HepG2 (cell line): ENCODE measurements around the gene RBBP5. TPM values are rescaled to one million over a fixed set of nuclear protein-coding genes. Genes with fewer than 3 reads are reported as not detected.

Experiments
- FOXO1 ChIP-seq: sonication (generic); formaldehyde crosslinking; IDR thresholded peaks from 2 replicates; pipeline ENCODE4 v1.4.0; 2020; ENCODE audit warnings: missing genetic modification reagents
- GABPB1 ChIP-seq: IDR thresholded peaks from 2 replicates; pipeline ENCODE4 v1.6.1; 2016; ENCODE audit warnings: mild to moderate bottlenecking, missing genetic modification reagents, moderate library complexity, missing compliant biosample characterization
- MEIS2 ChIP-seq: sonication (generic); formaldehyde crosslinking; IDR thresholded peaks from 2 replicates; pipeline ENCODE4 v1.9.0; 2021; ENCODE audit warnings: mild to moderate bottlenecking, missing genetic modification reagents
- NCOR1 ChIP-seq: fragments of 200-600 bp; sonication (generic); IDR thresholded peaks from 2 replicates; pipeline ENCODE4 v1.7.0; 2017; ENCODE audit warnings: antibody characterized with exemption, low read length, borderline replicate concordance
- NONO ChIP-seq, 2 experiments: fragments of 450-650 bp in 1 of 2; sonication (generic) in 1 of 2; formaldehyde crosslinking in 1 of 2; IDR thresholded peaks in 1 of 2; conservative IDR thresholded peaks in 1 of 2; 2 replicates each; pipeline versions ENCODE4 v1.6.1 to v1.8.0; 2017 to 2022; ENCODE audit warnings: mild to moderate bottlenecking in 1 of 2, missing genetic modification reagents in 1 of 2, moderate library complexity in 1 of 2
- PAXIP1 ChIP-seq: sonication (generic); formaldehyde crosslinking; conservative IDR thresholded peaks from 2 replicates; pipeline ENCODE4 v1.4.0; 2020; ENCODE audit warnings: mild to moderate bottlenecking, missing genetic modification reagents, moderate library complexity
- PBX2 ChIP-seq: IDR thresholded peaks from 2 replicates; pipeline ENCODE4 v1.6.1; 2016; ENCODE audit warnings: control low read depth
- PLRG1 ChIP-seq: fragments of 450-650 bp; conservative IDR thresholded peaks from 2 replicates; pipeline ENCODE4 v1.6.1; 2016
- SCMH1 ChIP-seq: sonication (generic); formaldehyde crosslinking; IDR thresholded peaks from 2 replicates; pipeline ENCODE4 v1.9.0; 2021; ENCODE audit warnings: missing genetic modification reagents, mild to moderate bottlenecking, borderline replicate concordance
- SP1 ChIP-seq, 2 experiments: fragments of 450-650 bp in 1 of 2; sonication (generic) in 1 of 2; formaldehyde crosslinking in 1 of 2; IDR thresholded peaks; 2 replicates each; pipeline versions ENCODE4 v1.4.0 to v1.6.1; 2016 to 2020; ENCODE audit warnings: missing genetic modification reagents in 1 of 2
- SRSF9 ChIP-seq: fragments of 200-400 bp; formaldehyde crosslinking; IDR thresholded peaks from 2 replicates; pipeline ENCODE4 v1.6.1; 2018; ENCODE audit warnings: borderline replicate concordance, mild to moderate bottlenecking, low read depth, low read length; ENCODE audit not compliant: insufficient read depth, poor library complexity, severe bottlenecking
- TCF7L2 ChIP-seq: IDR thresholded peaks from 2 replicates; pipeline ENCODE4 v1.6.1; 2011; ENCODE audit warnings: mild to moderate bottlenecking, low read depth, low read length, moderate library complexity
- ZC3H13 ChIP-seq: sonication (generic); formaldehyde crosslinking; IDR thresholded peaks from 2 replicates; pipeline ENCODE4 v1.8.1; 2023; ENCODE audit warnings: mild to moderate bottlenecking, missing genetic modification reagents, moderate library complexity
- ZFP37 ChIP-seq: sonication (generic); formaldehyde crosslinking; IDR thresholded peaks from 2 replicates; pipeline ENCODE4 v1.4.0; 2020; ENCODE audit warnings: missing genetic modification reagents, borderline replicate concordance
- ZNF24 ChIP-seq: fragments of 450-650 bp; IDR thresholded peaks from 2 replicates; pipeline ENCODE4 v1.6.1; 2017; ENCODE audit warnings: antibody characterized with exemption, mild to moderate bottlenecking
- ZNF780A ChIP-seq: sonication (generic); formaldehyde crosslinking; IDR thresholded peaks from 2 replicates; pipeline ENCODE4 v1.8.0; 2022; ENCODE audit warnings: mild to moderate bottlenecking, missing genetic modification reagents, moderate library complexity
- polyA plus RNA-seq, 8 experiments: library from polyadenylated mRNA; depleted of rRNA in 3 of 8; stranded (reverse) in 7 of 8; unstranded in 1 of 8; fragments of >200 nt; fragmentation: Illumina TruSeq in 4 of 8; extraction: Trizol in 4 of 8; gene quantifications; 2 replicates each; pipeline versions ENCODE4 v1.2.1 to v1.2.3, GENCODE V29; 2011 to 2016; ENCODE audit warnings: low read depth in 4 of 8, missing spikeins in 1 of 8, mixed read lengths in 1 of 8; ENCODE audit not compliant: insufficient read depth in 1 of 8
- total RNA-seq, 5 experiments: library from RNA; depleted of rRNA; stranded (reverse); fragments of >200 nt; fragmentation: Illumina TruSeq; extraction: Trizol; gene quantifications; 2 replicates each; pipeline ENCODE4 v1.2.3, GENCODE V29; 2016; ENCODE audit warnings: low read depth in 1 of 5
- TF ChIP-seq, protein P1 (sequence below): sonication (generic); formaldehyde crosslinking; IDR thresholded peaks from 2 replicates; pipeline ENCODE4 v1.4.0; 2020; ENCODE audit warnings: missing genetic modification reagents
- TF ChIP-seq, protein P2 (sequence below): sonication (generic); formaldehyde crosslinking; IDR thresholded peaks from 2 replicates; pipeline ENCODE4 v1.4.0; 2020; ENCODE audit warnings: missing genetic modification reagents
- TF ChIP-seq, protein P3 (sequence below), 2 experiments: fragments of 450-650 bp in 1 of 2; sonication (generic) in 1 of 2; formaldehyde crosslinking; IDR thresholded peaks; 2 replicates each; pipeline versions ENCODE4 v1.5.0 to v1.8.0; 2020 to 2022; ENCODE audit warnings: mild to moderate bottlenecking in 1 of 2, missing genetic modification reagents in 1 of 2

The RBBP5 gene
- total and polyA plus RNA-seq, 2 of the 13 experiments (the other 11 are each of a cell fraction or from before 2014, with no cell fraction given): 6.6 to 17.1 TPM

GRCh38 chr1:205121660-205122488 lies at the start of gene RBBP5 (continued):
- TF ChIP-seq PAXIP1 (peak; percentile 58; the same call in 1 of the 2 replicates), GABPB1 (CRISPR knock-in tag) (peak; percentile 95), SCMH1 (CRISPR knock-in tag) (no peak), TCF7L2 (no peak), FOXO1 (peak; percentile 82), SP1 (IDR thresholded peaks at IDR 0.05) (no peak), SP1 (CRISPR knock-in tag; IDR thresholded peaks at IDR 0.05) (peak; percentile 84), ZNF24 (peak; percentile 76; the same call in 1 of the 2 replicates), PLRG1 (no peak), NONO (IDR thresholded peaks at IDR 0.05) (no peak), NONO (CRISPR knock-in tag; conservative IDR thresholded peaks at IDR 0.05) (peak; percentile 95), SRSF9 (no peak), ZC3H13 (CRISPR knock-in tag) (no peak; the same call in 1 of the 2 replicates), ZFP37 (CRISPR knock-in tag) (no peak), PBX2 (CRISPR knock-in tag) (no peak), NCOR1 (peak; percentile 72; the same call in 1 of the 2 replicates), ZNF780A (0 out of 2 replicates have a peak, but pooled peaks have one; percentile 44), MEIS2 (CRISPR knock-in tag) (no peak; the same call in 1 of the 2 replicates)
- TF ChIP-seq, protein P1, sequence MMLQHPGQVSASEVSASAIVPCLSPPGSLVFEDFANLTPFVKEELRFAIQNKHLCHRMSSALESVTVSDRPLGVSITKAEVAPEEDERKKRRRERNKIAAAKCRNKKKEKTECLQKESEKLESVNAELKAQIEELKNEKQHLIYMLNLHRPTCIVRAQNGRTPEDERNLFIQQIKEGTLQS (CRISPR knock-in tag): peak; percentile 80
- TF ChIP-seq, protein P2, sequence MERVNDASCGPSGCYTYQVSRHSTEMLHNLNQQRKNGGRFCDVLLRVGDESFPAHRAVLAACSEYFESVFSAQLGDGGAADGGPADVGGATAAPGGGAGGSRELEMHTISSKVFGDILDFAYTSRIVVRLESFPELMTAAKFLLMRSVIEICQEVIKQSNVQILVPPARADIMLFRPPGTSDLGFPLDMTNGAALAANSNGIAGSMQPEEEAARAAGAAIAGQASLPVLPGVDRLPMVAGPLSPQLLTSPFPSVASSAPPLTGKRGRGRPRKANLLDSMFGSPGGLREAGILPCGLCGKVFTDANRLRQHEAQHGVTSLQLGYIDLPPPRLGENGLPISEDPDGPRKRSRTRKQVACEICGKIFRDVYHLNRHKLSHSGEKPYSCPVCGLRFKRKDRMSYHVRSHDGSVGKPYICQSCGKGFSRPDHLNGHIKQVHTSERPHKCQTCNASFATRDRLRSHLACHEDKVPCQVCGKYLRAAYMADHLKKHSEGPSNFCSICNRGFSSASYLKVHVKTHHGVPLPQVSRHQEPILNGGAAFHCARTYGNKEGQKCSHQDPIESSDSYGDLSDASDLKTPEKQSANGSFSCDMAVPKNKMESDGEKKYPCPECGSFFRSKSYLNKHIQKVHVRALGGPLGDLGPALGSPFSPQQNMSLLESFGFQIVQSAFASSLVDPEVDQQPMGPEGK: peak; percentile 66
- TF ChIP-seq, protein P3, sequence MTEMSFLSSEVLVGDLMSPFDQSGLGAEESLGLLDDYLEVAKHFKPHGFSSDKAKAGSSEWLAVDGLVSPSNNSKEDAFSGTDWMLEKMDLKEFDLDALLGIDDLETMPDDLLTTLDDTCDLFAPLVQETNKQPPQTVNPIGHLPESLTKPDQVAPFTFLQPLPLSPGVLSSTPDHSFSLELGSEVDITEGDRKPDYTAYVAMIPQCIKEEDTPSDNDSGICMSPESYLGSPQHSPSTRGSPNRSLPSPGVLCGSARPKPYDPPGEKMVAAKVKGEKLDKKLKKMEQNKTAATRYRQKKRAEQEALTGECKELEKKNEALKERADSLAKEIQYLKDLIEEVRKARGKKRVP (CRISPR knock-in tag; IDR thresholded peaks at IDR 0.05): peak in 1 of 2 experiments; percentile 65; a peak in 2 of 4 replicates
